H1 (cell line): ENCODE results near the gene SLC43A2. TPM values are rescaled to one million over a fixed set of nuclear protein-coding genes. Genes with fewer than 3 reads are reported as not detected.

Experiments used
- CTCF ChIA-PET: fragments of 300-600 bp; sonication (Branson Sonifier 250); formaldehyde crosslinking; loops from one replicate; lab custom pipeline; 2021; ENCODE audit not compliant: partially characterized antibody; lab: Charles Lee
- POLR2A ChIA-PET: fragments of 300-600 bp; sonication (Branson Sonifier 250); formaldehyde crosslinking; loops from one replicate; lab custom pipeline; 2021; ENCODE audit warnings: inconsistent platforms; ENCODE audit not compliant: partially characterized antibody; lab: Charles Lee
- DNase-seq, 2 experiments: peaks; one replicate each; pipeline versions ENCODE4 v3.0.0 to v3.0.0-alpha.2; 2010 to 2022; ENCODE audit warnings: low spot score in 2 of 2, low read depth in 1 of 2, mixed read lengths in 1 of 2
- FAIRE-seq: peaks from 2 replicates; lab custom pipeline; 2011; peaks lifted over from hg19 to GRCh38; lab: Jason Lieb, UNC
- H2AFZ ChIP-seq: 2 replicates; pipeline ENCODE4 v1.8.1; 2012; ENCODE audit warnings: low read length, inconsistent platforms
- H2AK5ac ChIP-seq: 2 replicates; pipeline ENCODE4 v1.6.1; 2013; ENCODE audit warnings: low read depth, low read length
- H2BK120ac ChIP-seq: replicated peaks from 2 replicates; pipeline ENCODE3; 2013; ENCODE audit warnings: low read depth, low read length, inconsistent platforms
- H2BK12ac ChIP-seq: 2 replicates; pipeline ENCODE4 v1.6.1; 2013; ENCODE audit warnings: low read depth, low read length
- H2BK15ac ChIP-seq: 2 replicates; pipeline ENCODE4 v1.6.1; 2013; ENCODE audit warnings: low read length
- H2BK20ac ChIP-seq: 2 replicates; pipeline ENCODE4 v1.6.1; 2013; ENCODE audit warnings: low read length
- H2BK5ac ChIP-seq: 2 replicates; pipeline ENCODE4 v1.6.1; 2013; ENCODE audit warnings: low read depth, low read length
- H3K14ac ChIP-seq: 2 replicates; pipeline ENCODE4 v1.6.1; 2013; ENCODE audit warnings: inconsistent platforms; ENCODE audit not compliant: insufficient read length
- H3K18ac ChIP-seq: 2 replicates; pipeline ENCODE4 v1.6.1; 2013; ENCODE audit warnings: low read length; ENCODE audit errors: extremely low read depth
- H3K23ac ChIP-seq: 2 replicates; pipeline ENCODE4 v1.6.1; 2013; ENCODE audit warnings: inconsistent platforms; ENCODE audit not compliant: insufficient read length
- H3K23me2 ChIP-seq: 2 replicates; pipeline ENCODE4 v1.6.1; 2013; ENCODE audit warnings: low read depth, low read length
- H3K27ac ChIP-seq: 2 replicates; pipeline ENCODE4 v1.6.1; 2011; ENCODE audit warnings: low read depth, low read length, inconsistent platforms
- H3K27me3 ChIP-seq, 4 experiments: replicated peaks in 1 of 4; 1 replicate in 1 of 4; 2 replicates in 3 of 4; pipeline versions ENCODE4 v1.6.1 to v1.8.1; 2011 to 2013; ENCODE audit warnings: low read length in 3 of 4, mild to moderate bottlenecking in 3 of 4, inconsistent platforms in 2 of 4, mixed read lengths in 2 of 4, moderate library complexity in 1 of 4; ENCODE audit not compliant: control insufficient read depth in 3 of 4, insufficient read depth in 3 of 4; ENCODE audit errors: extremely low read depth in 1 of 4
- H3K36me3 ChIP-seq, 4 experiments: 2 replicates each; pipeline versions ENCODE4 v1.6.1 to v1.8.1; 2011 to 2013; ENCODE audit warnings: mild to moderate bottlenecking in 4 of 4, low read length in 3 of 4, moderate library complexity in 2 of 4, control low read depth in 1 of 4, inconsistent platforms in 1 of 4; ENCODE audit not compliant: insufficient read depth in 4 of 4, control insufficient read depth in 2 of 4
- H3K4ac ChIP-seq: replicated peaks from 2 replicates; pipeline ENCODE3; 2013; ENCODE audit warnings: low read length, low read depth, mixed read lengths, inconsistent platforms; ENCODE audit not compliant: insufficient read length
- H3K4me1 ChIP-seq, 4 experiments: replicated peaks in 1 of 4; 1 replicate in 1 of 4; 2 replicates in 3 of 4; pipeline versions ENCODE4 v1.6.1 to v1.8.1; 2011 to 2013; ENCODE audit warnings: low read length in 3 of 4, inconsistent platforms in 2 of 4, mixed read lengths in 1 of 4; ENCODE audit not compliant: insufficient read depth in 4 of 4, control insufficient read depth in 3 of 4
- H3K4me2 ChIP-seq, 2 experiments: 2 replicates each; pipeline versions ENCODE4 v1.6.1 to v1.8.1; 2011 to 2013; ENCODE audit warnings: low read depth in 2 of 2, low read length in 2 of 2, control low read depth in 1 of 2, inconsistent platforms in 1 of 2, mild to moderate bottlenecking in 1 of 2; ENCODE audit not compliant: insufficient read depth in 1 of 2
- H3K4me3 ChIP-seq, 4 experiments: fragments of 200-600, 300-600 bp in 1 of 4; sonication (generic), shearing (Covaris generic), sonication (Bioruptor Twin) in 1 of 4; 2 replicates each; pipeline versions ENCODE4 v1.5.1 to v1.8.1; 2011 to 2016; ENCODE audit warnings: low read length in 4 of 4, low read depth in 3 of 4, control low read depth in 2 of 4, inconsistent platforms in 2 of 4, mild to moderate bottlenecking in 2 of 4, mixed read lengths in 1 of 4, moderate library complexity in 1 of 4; ENCODE audit not compliant: insufficient read depth in 2 of 4; ENCODE audit errors: extremely low read depth in 1 of 4
- H3K56ac ChIP-seq: replicated peaks from 2 replicates; pipeline ENCODE3; 2013; ENCODE audit warnings: low read depth, mild to moderate bottlenecking, mixed read lengths, low read length, inconsistent platforms; ENCODE audit not compliant: insufficient read length
- H3K79me1 ChIP-seq: 2 replicates; pipeline ENCODE4 v1.6.1; 2013; ENCODE audit warnings: low read depth, low read length, control low read depth
- H3K79me2 ChIP-seq, 2 experiments: 2 replicates each; pipeline versions ENCODE4 v1.6.1 to v1.8.1; 2012 to 2013; ENCODE audit warnings: low read length in 2 of 2, mild to moderate bottlenecking in 2 of 2, inconsistent platforms in 1 of 2; ENCODE audit not compliant: insufficient read depth in 2 of 2, control insufficient read depth in 1 of 2
- H3K9ac ChIP-seq, 4 experiments: replicated peaks in 1 of 4; 1 replicate in 1 of 4; 2 replicates in 3 of 4; pipeline versions ENCODE4 v1.6.1 to v1.8.1; 2011 to 2013; ENCODE audit warnings: low read depth in 3 of 4, low read length in 3 of 4, control low read depth in 2 of 4, mild to moderate bottlenecking in 2 of 4, moderate library complexity in 2 of 4, inconsistent platforms in 1 of 4; ENCODE audit errors: extremely low read depth in 1 of 4
- H3K9me3 ChIP-seq, 2 experiments: 2 replicates each; pipeline versions ENCODE4 v1.6.1 to v1.8.1; 2012 to 2013; ENCODE audit warnings: mild to moderate bottlenecking in 2 of 2, moderate library complexity in 2 of 2, control low read depth in 1 of 2, inconsistent platforms in 1 of 2, low read depth in 1 of 2, low read length in 1 of 2, mixed read lengths in 1 of 2; ENCODE audit not compliant: insufficient read depth in 2 of 2
- H4K20me1 ChIP-seq, 2 experiments: replicated peaks in 1 of 2; 2 replicates each; pipeline versions ENCODE3 to v1.8.1; 2011 to 2013; ENCODE audit warnings: inconsistent platforms in 2 of 2, low read length in 2 of 2, mild to moderate bottlenecking in 1 of 2; ENCODE audit not compliant: insufficient read depth in 2 of 2, control insufficient read depth in 1 of 2
- H4K5ac ChIP-seq: 2 replicates; pipeline ENCODE4 v1.6.1; 2013; ENCODE audit warnings: low read length, low read depth, mixed read lengths, inconsistent platforms; ENCODE audit not compliant: insufficient read length
- H4K8ac ChIP-seq: 2 replicates; pipeline ENCODE4 v1.8.0; 2013; ENCODE audit warnings: mild to moderate bottlenecking, moderate library complexity, low read length, inconsistent platforms; ENCODE audit not compliant: insufficient read depth; ENCODE audit errors: extremely low read depth
- H4K91ac ChIP-seq: replicated peaks from 2 replicates; pipeline ENCODE3; 2013; ENCODE audit warnings: low read length, mixed read lengths, inconsistent platforms; ENCODE audit not compliant: insufficient read length
- EZH2 ChIP-seq: fragments of 200-600 bp; sonication (generic); IDR thresholded peaks from 2 replicates; pipeline ENCODE4 v1.7.1; 2012; ENCODE audit warnings: low read depth, mild to moderate bottlenecking, moderate library complexity, low read length, inconsistent platforms; ENCODE audit not compliant: severe bottlenecking
- SRF ChIP-seq: IDR thresholded peaks from 2 replicates; pipeline ENCODE4 v1.6.1; 2011; ENCODE audit warnings: mild to moderate bottlenecking, low read depth, low read length, moderate library complexity
- TAF7 ChIP-seq: optimal IDR thresholded peaks from 2 replicates; pipeline ENCODE3; 2011; ENCODE audit warnings: low read depth, mild to moderate bottlenecking, inconsistent platforms, low read length, moderate library complexity, borderline replicate concordance
- WGBS, 2 experiments: shearing (Covaris generic) in 1 of 2; methylation state at CpG; one replicate each; pipeline versions ENCODE4 v1.1.6 to v1.1.7; 2013 to 2015; ENCODE audit warnings: low lambda C conversion rate in 2 of 2, mixed read lengths in 2 of 2, inconsistent platforms in 1 of 2, low coverage in 1 of 2, missing lambda C conversion rate in 1 of 2; ENCODE audit not compliant: insufficient replicate concordance in 2 of 2, insufficient coverage in 1 of 2, insufficient read length in 1 of 2; ENCODE audit errors: extremely low coverage in 1 of 2, missing lambda C conversion rate in 1 of 2; 5-methylcytosine and 5-hydroxymethylcytosine counted together
- polyA plus RNA-seq, 7 experiments: library from polyadenylated mRNA; depleted of rRNA in 3 of 7; stranded (reverse) in 5 of 7; unstranded in 2 of 7; fragments of >200 nt in 5 of 7; fragments of 200-250 nt in 2 of 7; gene quantifications; 1 replicate in 5 of 7; 2 replicates in 1 of 7; 4 replicates in 1 of 7; pipeline versions ENCODE4 v1.2.1 to v1.2.3, GENCODE V29; 2011 to 2013; ENCODE audit warnings: missing spikeins in 2 of 7, mixed read lengths in 2 of 7
- total RNA-seq: library from RNA; stranded (reverse); fragmentation: NEBNext Ultra II Directional; extraction: Animal tissue kit (Norgen Biotek cat#: 25700); gene quantifications from 2 replicates; pipeline ENCODE4 v1.2.1, GENCODE V29; 2021
- TF ChIP-seq, protein P1 (sequence below): IDR thresholded peaks from 2 replicates; pipeline ENCODE4 v1.6.1; 2011; ENCODE audit warnings: low read depth, mild to moderate bottlenecking, low read length; ENCODE audit not compliant: insufficient read depth
- TF ChIP-seq, protein P2 (sequence below), 3 experiments: IDR thresholded peaks; 1 replicate in 2 of 3; 2 replicates in 1 of 3; pipeline versions ENCODE4 v1.5.1 to v1.6.1; 2011; ENCODE audit warnings: low read length in 3 of 3, mild to moderate bottlenecking in 3 of 3, inconsistent platforms in 2 of 3, low read depth in 1 of 3, moderate library complexity in 1 of 3; ENCODE audit not compliant: insufficient read depth in 1 of 3; ENCODE audit errors: control extremely low read depth in 1 of 3
- TF ChIP-seq, protein P3 (sequence below): IDR thresholded peaks from 2 replicates; pipeline ENCODE4 v1.6.1; 2012; ENCODE audit warnings: low read length, inconsistent platforms

Gene SLC43A2
- total and polyA plus RNA-seq, 2 of the 8 experiments (the other 6 are each of a cell fraction or from before 2014, with no cell fraction given), result 6.6 to 10.5 TPM

DNA sequence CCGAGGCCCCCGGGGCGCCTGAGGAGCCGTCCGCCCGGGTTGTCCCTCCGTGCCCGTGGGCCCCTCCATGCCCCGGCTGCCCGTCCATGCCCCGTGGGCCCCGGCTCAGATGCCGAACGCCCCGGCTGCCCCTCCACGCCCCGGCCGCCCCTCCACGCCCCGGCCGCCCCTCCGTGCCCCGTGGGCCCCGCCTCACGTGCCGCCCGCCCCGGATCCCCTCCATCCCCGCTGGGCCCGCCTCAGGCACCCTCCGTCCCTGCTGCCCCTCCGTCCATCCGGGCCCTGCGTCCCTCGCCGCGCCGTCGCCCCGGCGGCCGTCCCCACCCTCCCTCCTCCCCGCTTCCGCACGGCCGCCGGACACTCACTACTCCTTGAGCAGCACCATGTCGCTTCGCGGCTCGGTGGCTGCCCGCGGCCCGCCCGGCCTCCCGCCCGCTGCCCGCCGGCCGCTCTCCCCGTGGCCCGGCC, 66.4 kb downstream of the SLC43A2 start:
- H3K18ac ChIP-seq, result no peak overlapping the region; the same call in 1 of the 2 replicates
- no peak overlapping the region for H2BK12ac ChIP-seq
- WGBS, 2 experiments, result 0% methylated on average over 9 of the region's 62 CpGs; no CpG with 5 or more reads in 1 of the 2 experiments
- no peak overlapping the region for H3K14ac ChIP-seq
- H2BK5ac ChIP-seq, result no peak overlapping the region
- H3K23me2 ChIP-seq, result peaks cover 4% of the 10 kb centered on the region; the same call in 1 of the 2 replicates
- peaks cover 19% of the 10 kb centered on the region for H3K79me1 ChIP-seq
- no peak overlapping the region for H4K91ac ChIP-seq
- H3K9me3 ChIP-seq, result no peaks in the 10 kb centered on the region
- H2AK5ac ChIP-seq, result no peak overlapping the region
- no peak overlapping the region for H2BK120ac ChIP-seq
- no peak overlapping the region for H3K23ac ChIP-seq
- H4K20me1 ChIP-seq, result peaks cover 18 to 26% of the 10 kb centered on the region in 2 experiments
- no peak overlapping the region for H2BK20ac ChIP-seq
- no peak overlapping the region for H2BK15ac ChIP-seq
- H3K56ac ChIP-seq, result no peak overlapping the region
- peak overlapping the region in 3 of 4 experiments; percentile 34 to 86 (median 58); a peak in 6 of 7 replicates for H3K9ac ChIP-seq
- H3K27me3 ChIP-seq, result peaks cover 0 to 4% (median 0%) of the 10 kb centered on the region in 4 experiments; a peak in 1 of 7 replicates
- ChIA-PET CTCF (interaction anchor here (1.5 to 1.7 kb wide), 2 partner anchors 12 to 68 kb away, joined by 7 to 9 read pairs; partner anchors contain the start of gene SLC43A2), POLR2A (interaction anchor here (0.9 to 3.3 kb wide), 6 partner anchors 12 to 176 kb away, joined by 3 to 14 read pairs (median 4); partner anchors contain the start of gene INPP5K)
- no peak overlapping the region for H4K5ac ChIP-seq
- no peak overlapping the region for H2AFZ ChIP-seq
- FAIRE-seq (no peak), DNase-seq (no peak)
- H3K4ac ChIP-seq, result no peak overlapping the region
- no peak overlapping the region for H4K8ac ChIP-seq
- H3K36me3 ChIP-seq, result peaks cover 0 to 3% (median 1%) of the 10 kb centered on the region in 4 experiments; a peak in 4 of 8 replicates
- peak overlapping the region; percentile 93 to 97 for H3K4me2 ChIP-seq
- peaks cover 7 to 45% of the 10 kb centered on the region in 2 experiments; a peak in 3 of 4 replicates for H3K79me2 ChIP-seq
- peaks cover 0 to 10% (median 5%) of the 10 kb centered on the region in 4 experiments; a peak in 4 of 7 replicates for H3K4me1 ChIP-seq
- peak overlapping the region; percentile 58; the same call in 1 of the 2 replicates for H3K27ac ChIP-seq
- peak overlapping the region; percentile 47 to 89 (median 68) for H3K4me3 ChIP-seq
- TF ChIP-seq, protein P1, sequence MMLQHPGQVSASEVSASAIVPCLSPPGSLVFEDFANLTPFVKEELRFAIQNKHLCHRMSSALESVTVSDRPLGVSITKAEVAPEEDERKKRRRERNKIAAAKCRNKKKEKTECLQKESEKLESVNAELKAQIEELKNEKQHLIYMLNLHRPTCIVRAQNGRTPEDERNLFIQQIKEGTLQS, result no peak
- no peak for TF ChIP-seq SRF
- TF ChIP-seq, protein P2, sequence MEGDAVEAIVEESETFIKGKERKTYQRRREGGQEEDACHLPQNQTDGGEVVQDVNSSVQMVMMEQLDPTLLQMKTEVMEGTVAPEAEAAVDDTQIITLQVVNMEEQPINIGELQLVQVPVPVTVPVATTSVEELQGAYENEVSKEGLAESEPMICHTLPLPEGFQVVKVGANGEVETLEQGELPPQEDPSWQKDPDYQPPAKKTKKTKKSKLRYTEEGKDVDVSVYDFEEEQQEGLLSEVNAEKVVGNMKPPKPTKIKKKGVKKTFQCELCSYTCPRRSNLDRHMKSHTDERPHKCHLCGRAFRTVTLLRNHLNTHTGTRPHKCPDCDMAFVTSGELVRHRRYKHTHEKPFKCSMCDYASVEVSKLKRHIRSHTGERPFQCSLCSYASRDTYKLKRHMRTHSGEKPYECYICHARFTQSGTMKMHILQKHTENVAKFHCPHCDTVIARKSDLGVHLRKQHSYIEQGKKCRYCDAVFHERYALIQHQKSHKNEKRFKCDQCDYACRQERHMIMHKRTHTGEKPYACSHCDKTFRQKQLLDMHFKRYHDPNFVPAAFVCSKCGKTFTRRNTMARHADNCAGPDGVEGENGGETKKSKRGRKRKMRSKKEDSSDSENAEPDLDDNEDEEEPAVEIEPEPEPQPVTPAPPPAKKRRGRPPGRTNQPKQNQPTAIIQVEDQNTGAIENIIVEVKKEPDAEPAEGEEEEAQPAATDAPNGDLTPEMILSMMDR (IDR thresholded peaks at IDR 0.05; ENCODE audit: control extremely low read depth in 1 of 3, insufficient read depth in 1 of 3, low read depth in 1 of 3, low read length in 3 of 3), result no peak
- TF ChIP-seq TAF7, result no peak
- TF ChIP-seq, protein P3, sequence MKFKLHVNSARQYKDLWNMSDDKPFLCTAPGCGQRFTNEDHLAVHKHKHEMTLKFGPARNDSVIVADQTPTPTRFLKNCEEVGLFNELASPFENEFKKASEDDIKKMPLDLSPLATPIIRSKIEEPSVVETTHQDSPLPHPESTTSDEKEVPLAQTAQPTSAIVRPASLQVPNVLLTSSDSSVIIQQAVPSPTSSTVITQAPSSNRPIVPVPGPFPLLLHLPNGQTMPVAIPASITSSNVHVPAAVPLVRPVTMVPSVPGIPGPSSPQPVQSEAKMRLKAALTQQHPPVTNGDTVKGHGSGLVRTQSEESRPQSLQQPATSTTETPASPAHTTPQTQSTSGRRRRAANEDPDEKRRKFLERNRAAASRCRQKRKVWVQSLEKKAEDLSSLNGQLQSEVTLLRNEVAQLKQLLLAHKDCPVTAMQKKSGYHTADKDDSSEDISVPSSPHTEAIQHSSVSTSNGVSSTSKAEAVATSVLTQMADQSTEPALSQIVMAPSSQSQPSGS, result no peak
- TF ChIP-seq EZH2, result no peak
